Activated T-cell treated with anti-CD3 and anti-CD28 coated beads for 1 hour (primary cell): ENCODE results near the gene ARHGEF25.
"Not testable (repeated sequence)": the region's sequence is repeated elsewhere in the genome, so short reads cannot be mapped to it uniquely, and the experiment has no call there.

ENCODE experiments used
- DNase-seq: peaks from one replicate; pipeline ENCODE4 v3.0.0-alpha.2; 2020; ENCODE audit warnings: low read depth

ARHGEF25 gene

DNA sequence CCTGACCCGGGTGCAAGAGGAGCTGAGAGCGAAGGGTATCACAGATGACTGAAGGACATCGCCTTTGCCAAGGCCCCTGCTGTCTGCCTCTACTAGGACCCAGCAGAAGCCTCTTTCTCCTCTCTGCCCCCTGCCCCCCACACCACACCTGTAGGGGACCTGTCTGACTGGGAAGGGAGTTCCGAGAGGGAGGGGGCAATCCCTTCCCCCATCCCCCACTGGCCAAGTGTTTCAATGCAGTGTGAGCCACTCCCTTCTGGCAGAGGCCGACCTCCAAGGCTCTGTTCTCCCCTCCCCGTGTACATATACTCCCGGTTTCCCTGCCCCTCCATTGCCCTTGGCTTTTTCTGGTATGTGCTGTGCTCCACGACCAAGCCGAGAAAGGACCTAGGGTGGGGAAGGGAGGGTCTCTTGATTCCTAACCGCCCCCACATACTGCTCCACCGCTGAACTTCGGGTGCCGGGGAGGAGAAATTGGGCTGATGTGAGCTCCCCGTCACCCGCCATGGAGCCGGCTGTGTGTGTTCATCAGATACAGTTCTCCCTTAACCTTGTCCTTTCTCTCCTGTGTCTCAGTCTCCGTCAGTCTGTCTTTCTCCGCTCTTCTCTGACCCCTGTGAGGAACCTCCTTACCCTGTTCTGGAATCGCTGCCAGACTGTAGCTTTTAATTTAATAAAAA is 2.0 kb upstream of the ARHGEF25 start:
- DNase-seq = no peak

DNA sequence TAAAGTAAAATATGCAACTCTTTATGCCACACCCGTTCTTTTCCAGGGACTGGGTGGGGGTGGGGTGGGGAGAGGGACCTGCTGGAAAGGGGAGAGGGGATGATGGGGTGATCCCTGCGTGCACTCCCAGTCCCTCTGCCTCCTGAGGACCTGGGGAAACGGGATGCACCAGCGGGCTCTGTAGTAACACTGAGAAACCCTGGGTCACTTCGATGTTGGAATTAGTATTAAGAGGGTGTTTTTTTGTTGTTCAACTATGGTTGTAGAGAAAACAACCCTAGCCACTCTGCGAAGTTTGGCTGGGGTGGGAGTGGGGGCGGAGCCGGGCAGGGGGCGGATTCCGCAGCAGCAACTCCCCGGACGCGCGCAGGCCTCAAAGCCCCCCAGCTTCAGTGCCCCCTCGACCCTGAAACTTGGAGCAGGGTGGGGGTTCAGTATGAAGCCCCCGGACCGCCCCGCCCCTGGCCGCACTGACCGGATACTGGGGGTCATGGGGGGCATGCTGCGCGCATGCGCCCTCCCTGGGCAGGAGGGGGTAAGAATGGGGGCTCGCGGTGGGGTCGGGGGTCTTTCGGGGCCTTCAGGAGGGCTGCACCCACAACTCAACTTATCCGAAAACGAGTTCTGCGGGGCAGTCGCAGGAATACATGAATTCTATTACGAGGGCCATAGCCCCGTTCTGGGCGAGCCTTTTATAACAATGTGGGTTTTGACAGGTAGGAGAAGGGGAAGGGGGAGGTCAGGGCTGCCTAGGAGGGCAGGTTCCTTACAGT is 1.3 kb upstream of the ARHGEF25 start:
- DNase-seq = no peak

DNA sequence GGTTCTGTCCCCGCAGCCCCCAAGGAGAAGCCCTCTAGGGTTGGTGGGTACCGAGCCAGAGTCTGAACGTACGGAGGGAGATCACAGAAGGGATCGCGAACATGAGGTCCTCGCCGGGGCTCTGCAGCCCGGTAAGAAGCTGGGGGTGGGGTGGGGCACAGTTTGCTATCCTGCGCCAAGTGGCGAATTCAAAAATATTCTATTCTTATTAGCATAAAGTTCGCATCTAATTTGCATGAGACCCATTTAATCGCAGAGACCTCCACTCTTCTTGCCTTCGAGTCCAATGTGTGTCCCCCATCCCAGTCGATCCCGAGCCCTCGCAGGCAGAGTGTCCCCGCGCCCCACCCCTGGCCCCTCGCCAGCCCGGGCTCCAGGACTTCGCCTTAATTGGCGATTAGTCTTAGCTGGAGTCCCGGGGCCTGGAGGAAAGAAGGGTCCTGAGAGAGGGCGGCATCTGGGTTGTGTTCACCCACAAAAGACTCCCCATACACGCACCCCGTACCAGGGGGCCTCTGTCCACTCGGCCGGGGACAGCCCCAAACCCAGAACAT is 604 bp upstream of the ARHGEF25 start:
- no peak for DNase-seq

DNA sequence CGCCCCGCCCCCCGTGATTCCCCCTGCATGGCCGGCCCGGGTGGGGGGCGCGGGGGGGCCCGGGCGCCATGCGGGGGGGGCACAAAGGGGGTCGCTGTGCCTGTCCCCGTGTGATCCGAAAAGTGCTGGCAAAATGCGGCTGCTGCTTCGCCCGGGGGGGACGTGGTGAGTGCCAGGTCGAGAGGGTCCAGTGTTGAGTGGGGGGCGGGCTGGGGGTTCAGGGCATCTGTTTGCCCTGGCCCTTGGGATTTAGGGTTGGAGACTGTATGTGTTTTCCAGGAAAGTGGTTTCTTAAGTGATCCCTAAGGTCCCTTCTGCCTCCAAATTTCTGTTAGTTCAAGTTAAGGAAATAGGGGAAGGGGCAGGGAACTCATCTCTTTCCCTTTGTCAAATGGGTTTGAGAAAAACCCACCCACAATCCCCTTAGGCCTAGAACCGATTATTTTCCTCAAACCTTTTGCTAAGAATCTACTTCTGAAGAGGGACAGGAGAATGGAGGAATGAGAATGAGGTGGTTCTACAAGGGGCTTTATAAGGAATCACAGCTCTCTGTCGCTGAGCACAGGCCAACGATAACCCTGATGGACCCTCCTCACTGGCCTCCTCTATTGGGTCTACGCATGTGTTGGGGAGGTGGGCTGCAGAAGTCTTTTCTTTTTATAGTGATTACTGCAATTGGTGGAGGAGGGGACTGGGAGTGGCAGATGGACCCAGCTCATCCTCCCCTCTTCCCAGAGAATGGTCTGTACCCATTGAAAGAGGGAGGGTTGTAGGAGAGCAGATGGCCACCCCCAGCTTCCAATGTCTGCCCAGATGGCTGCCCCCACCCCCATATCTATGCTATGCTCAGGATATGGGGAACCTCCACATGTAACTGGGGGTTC is 834 bp downstream of the ARHGEF25 start:
- no peak for DNase-seq

DNA sequence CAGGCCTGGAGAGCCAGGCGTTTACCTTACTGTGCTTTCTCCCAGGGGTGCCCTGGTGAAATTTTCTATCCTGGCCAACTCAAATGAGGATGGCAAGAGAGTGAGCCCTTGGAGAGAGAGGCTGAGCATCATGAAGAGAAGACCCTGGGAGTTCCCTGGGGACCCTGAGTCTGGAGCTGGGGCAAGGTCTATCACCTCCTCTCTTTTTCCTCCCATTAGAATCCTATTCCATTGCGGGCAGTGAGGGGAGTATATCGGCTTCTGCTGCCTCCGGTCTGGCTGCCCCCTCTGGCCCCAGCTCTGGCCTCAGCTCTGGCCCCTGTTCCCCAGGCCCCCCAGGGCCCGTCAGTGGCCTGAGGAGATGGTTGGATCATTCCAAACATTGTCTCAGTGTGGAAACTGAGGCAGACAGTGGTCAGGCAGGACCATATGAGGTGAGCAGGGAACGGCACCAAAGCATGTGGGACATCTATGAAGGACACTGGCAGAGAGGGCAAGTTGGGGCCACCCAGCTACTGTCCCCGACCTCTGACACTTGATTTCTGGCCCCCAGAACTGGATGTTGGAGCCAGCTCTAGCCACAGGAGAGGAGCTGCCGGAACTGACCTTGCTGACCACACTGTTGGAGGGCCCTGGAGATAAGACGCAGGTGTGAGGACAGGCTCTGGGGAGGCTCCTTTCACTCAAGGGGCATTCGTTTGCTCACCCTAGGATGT is 1.6 kb downstream of the ARHGEF25 start:
- DNase-seq = no peak

DNA sequence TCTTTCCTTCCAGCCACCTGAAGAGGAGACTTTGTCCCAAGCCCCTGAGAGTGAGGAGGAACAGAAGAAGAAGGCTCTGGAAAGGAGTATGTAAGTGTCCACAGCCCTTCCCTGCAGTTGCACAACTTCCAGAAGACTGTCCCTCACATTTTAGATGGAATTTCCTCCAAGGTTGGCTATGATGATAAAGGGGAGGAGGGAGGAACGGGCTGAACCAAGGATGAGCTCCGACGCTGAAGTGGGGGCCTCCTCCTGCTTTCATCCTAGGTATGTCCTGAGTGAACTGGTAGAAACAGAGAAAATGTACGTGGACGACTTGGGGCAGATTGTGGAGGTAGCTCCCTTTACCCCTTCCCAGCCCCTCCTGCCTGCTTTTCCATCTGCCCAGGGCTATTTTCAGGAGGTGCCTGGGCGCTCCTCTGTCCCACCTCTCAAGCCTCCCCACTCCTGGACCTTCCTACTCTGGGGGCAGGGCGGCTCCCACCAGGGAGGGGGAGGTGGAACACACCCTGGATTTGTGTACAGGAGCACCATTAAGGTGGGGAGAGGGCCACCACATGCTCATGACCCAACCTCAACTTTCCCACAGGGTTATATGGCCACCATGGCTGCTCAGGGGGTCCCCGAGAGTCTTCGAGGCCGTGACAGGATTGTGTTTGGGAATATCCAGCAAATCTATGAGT is 2.3 kb downstream of the ARHGEF25 start:
- no peak for DNase-seq

DNA sequence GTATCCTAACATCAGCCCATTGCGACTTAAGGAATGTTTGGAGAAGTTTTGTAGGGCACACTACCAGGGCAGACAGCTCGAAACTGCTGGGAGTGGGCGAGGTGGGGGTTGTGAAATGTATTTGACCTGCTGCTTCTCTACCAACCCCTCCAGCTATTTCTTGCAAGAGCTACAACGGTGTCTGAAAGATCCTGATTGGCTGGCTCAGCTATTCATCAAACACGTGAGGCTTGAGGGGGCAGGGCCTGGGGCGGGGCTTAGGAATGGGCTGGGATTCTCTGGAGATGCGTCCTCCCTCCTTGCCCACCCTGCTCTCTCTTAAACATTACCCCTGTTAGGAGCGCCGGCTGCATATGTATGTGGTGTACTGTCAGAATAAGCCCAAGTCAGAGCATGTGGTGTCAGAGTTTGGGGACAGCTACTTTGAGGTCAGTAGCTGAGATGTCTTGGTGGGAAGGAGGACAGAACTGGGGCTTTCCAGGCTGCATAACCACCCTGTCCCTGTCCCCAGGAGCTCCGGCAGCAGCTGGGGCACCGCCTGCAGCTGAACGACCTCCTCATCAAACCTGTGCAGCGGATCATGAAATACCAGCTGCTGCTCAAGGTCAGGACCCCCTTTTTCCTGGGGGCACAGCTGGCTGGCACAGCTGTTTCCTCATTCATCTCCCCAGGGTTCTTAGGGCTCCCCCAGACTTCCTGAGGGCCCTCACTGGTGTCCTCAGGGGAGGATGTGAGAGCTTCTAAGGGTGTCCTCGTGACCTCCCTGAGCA is 3.1 kb downstream of the ARHGEF25 start:
- no peak for DNase-seq

DNA sequence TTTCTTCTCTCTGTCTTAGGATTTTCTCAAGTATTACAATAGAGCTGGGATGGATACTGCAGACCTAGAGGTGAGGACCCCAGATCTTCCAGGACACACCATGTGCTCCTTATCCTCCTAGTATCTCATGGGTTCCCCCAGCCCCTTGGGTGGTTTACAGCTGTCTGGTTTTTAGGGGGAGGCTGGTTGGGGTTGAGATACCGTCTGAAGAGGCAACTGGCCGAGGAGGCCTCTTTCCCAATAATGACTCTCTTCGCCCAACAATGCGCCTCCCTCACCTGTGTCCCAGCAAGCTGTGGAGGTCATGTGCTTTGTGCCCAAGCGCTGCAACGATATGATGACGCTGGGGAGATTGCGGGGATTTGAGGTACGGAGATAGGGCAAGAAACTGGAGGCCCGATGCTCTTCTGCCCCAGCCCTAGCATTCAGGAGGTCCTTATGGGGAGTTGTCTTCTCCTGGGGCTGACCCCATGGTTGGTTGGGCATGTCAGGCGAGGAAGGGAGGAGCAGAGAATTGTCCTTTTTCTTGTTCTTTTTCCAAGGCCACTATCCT is 3.8 kb downstream of the ARHGEF25 start:
- DNase-seq = no peak

DNA sequence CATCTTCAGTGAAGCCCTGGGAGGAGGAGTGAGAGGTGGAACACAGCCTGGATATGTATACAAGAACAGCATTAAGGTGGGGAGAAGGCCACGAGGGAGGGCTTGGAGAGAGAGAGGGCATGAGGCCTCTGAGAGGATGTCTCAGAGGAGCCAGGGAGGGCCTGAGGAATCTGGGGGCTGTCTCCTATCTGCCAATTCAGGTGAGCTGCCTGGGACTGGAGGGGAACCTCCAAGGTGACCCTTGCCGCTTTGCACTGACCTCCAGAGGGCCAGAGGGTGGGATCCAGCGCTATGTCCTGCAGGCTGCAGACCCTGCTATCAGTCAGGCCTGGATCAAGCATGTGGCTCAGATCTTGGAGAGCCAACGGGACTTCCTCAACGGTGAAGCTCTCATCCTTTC is 4.4 kb downstream of the ARHGEF25 start:
- DNase-seq = no peak

DNA sequence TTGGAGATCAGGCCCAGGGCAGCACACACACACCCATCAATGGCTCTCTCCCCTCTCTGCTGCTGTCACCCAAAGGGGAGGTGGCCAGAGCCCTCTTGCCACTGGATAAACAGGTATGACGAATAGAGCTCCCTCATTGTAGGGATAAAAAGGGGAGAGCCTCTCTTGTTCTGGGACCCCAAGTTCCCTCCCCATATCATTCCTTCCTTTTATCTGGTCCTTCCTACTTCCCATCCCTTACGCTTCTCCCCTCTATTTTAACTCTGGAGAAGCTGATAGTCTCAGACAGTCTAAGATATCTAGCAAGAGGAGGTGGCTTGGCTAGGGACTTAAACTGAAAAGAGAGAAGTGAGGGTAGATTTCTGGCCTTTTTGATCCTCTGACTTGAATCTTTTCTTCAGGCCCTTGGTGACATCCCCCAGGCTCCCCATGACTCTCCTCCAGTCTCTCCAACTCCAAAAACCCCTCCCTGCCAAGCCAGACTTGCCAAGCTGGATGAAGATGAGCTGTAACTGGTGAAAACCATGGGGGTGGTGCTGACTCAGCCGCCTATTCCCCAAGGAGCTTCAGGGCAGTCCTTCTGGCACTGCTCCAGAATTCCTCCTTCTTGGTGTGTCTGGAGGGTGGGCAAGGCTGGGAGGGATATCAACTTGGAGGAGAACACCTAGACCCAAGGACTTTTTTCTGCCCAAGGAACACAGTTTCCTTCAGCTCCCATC is 5.3 kb downstream of the ARHGEF25 start:
- no peak for DNase-seq

DNA sequence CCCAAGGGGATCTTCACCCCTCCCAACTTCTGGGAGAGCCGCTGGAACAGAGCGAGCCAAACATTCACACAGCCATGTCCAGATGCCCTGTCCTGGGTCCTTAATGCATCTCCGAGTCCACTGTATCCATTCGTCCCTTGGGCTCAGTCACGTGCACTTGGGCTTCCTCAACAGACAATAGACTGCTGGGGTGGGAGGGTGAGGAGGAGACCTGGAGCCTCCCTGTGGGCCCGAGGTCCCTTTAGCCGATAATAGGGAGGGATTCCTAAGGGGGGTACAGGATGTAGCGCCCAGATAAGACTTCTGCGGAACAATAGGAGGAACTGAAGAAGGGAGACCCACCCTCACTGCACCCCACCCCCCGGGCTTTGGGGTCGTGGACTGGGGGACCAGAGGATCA is 6.7 kb downstream of the ARHGEF25 start:
- no peak for DNase-seq

DNA sequence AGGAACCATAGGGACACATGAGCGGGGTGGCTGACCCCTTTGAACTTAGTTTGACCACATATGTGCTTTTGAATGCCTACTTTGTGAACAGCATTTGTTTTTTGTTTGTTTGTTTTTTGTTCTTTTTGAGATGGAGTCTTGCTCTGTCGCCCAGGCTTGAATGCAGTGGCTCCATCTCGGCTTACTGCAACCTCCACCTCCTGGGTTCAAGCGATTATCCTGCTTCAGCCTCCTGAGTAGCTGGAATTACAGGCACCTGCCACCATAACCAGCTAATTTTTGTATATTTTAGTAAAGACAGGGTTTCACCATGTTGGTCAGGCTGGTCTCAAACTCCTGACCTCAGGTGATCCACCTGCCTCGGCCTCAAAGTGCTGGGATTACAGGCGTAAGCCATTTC is 7.2 kb downstream of the ARHGEF25 start:
- not testable (repeated sequence) for DNase-seq

DNA sequence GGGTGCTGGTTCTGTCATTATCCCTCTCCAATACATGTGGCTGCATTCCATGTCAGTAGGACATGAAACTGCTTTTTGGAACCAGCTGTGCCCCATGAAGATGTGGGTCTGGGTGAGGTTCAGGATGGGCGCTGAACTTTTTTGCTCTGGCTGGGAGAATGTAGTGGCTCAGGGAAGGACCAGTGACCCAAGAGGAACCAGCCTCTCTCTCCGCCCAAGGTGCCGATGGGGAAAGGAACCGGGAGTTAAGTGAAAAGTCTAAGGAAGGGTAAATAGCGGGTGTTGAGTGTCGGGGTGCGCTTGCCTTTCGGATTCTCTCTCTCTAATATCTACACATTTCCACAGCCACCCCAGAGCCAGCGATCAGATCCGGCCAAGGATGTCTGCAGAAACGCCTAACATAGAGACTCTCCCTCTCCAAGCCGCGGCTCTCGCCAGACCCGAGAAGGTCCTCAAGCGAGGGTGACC is 7.8 kb downstream of the ARHGEF25 start:
- DNase-seq = no peak

DNA sequence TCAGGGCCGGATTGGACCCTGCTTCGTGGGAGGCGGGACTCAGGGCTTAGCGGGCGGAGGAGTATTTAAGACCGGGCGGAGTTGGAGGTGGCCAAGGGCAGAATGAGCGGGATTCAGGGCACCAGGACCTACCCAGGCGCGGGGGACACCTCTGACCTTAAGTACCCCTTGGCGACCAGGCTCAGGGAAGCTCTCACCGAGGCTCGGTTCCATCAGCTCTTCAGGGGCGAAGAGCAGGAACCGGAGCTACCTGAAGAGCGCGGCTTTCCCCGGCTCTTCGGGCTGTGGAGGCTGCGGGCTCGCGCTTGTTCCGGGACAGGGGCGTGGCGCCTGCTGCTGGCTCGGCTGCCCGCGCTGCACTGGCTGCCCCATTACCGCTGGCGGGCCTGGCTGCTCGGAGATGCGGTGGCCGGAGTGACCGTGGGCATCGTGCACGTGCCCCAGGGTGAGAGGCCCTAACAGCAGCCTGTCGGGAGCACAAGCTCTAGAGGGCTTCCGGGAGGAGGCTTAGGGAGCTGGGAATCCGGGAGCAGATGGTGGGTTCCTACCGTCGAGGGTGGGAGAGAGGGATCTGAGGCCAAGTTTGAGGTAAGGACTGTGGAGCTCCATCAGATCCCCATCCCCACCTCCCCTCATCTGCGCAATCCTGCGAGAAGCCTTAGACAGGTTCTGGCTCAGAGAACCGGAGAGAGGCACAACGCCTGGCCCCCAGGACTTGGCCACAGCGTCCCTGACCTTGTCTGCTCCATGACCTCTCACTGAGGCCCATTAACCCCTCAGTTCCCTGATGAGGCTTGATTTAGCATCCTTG is 8.4 kb downstream of the ARHGEF25 start:
- DNase-seq = no peak

DNA sequence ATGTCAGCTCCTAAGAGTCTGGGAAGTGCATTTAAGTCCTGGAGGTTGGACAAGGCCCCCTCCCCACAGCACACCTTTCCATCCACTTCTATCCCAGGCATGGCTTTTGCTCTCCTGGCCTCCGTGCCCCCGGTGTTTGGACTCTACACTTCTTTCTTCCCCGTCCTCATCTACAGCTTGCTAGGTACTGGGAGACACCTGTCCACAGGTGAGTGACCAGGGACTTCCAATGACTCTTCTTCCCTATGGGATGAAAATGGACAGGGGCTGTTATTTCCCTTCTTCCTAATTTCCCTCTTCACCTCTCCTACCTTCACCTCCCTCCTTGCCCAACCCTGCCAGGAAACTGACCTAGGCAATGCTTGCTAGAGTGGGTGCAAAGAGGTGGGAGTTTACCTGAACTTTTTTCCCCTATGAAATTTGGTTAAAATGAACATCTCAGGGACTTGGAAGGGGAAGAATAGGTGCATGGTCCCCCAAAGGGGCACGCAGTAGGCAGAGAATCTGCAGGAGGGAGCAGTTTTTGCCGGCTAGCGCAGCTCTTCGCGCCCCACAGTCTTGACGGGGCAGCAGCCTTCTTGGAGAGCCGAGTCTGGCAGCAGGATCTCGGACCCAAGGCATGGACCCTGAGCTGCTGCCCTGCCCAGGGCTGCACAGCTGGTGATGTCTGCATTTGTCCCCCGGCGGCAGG is 9.2 kb downstream of the ARHGEF25 start:
- DNase-seq = no peak

DNA sequence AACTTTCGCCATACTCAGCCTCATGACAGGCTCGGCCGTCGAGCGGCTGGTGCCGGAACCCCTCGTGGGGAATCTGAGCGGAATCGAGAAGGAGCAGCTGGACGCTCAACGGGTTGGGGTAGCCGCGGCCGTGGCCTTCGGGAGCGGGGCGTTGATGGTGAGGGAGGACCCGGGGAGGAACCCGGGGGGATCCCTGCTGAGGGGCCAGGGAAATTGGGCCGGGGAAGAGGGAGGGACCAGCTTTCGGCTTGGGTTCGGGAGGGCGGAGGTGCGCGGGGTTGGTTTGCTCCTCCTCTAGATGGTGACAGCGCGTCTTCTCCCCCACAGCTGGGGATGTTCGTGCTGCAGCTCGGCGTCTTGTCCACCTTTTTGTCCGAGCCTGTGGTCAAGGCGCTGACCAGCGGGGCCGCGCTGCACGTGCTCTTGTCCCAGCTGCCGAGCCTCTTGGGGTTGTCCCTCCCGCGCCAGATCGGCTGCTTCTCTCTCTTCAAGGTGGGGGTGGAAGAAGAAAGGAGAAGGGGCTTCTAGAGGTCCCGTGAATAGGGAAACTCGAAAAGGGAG is 9.8 kb downstream of the ARHGEF25 start:
- DNase-seq = no peak

DNA sequence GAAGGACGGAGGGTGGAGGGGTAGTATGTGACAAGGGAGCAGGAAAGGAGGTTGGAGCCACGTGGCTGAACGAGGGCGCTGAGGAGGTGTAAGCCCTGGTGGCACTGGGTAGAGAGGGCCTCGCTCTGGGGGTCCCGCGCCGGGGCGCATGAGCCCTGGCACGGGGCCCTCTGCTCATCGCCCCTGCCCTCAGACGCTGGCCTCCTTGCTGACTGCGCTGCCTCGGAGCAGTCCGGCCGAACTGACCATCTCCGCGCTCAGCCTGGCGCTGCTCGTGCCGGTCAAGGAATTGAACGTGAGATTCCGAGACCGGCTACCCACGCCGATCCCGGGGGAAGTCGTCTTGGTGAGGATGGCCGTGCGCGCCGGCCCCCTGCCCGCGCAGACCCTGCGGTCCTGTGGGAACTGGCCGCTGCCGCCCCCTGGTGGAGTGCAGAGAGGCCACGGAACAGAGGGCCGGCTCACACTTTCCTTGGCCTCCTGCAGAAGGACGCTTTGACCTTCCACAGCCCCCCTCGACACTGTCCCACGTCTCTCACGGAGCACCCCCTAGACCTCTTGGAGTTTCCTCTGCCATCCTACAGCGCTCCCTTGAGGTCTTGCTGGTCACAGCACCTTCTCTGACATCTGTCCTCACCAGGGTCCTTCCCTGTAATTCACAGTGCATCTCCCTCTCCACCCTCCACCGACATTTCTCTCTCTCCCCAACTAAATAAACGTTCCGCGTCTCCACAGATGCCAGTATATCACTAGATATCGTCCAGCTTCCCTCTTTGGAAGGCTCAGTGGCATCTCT is 10.5 kb downstream of the ARHGEF25 start:
- DNase-seq = peak; percentile 61
